ENCODE results near the gene TBRG1.

DNA sequence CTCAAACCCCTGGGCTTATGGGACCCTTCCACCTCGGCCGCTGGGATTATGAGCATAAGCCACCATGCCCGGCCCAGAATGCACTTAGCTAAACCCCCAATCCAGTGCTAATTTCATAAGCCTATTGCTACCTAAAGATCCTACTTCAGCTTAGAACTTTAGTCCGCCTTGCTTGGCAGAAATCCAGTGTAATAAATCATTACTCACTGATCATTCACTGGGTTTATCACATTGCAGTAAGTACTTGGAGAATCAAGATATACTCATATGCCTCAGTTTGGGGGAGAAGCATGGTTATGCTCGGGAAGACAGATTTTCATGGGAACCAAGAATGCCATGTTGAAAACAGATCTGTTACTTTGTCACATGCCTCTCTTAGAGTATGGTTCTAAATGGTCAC, 3.8 kb upstream of the TBRG1 start:
- TF ChIP-seq POLR2AphosphoS5 (IDR thresholded peaks at IDR 0.05; ENCODE audit: low read depth, low read length) (no peak), TAF1 (IDR thresholded peaks at IDR 0.05; ENCODE audit: borderline replicate concordance, low read depth, low read length) (no peak)

All from GM12892 (cell line).